SH-SY5Y (cell line): ENCODE data around the gene NECAB3.

Experiments used
- GATA2 ChIP-seq: IDR thresholded peaks from 2 replicates; pipeline ENCODE4 v1.6.1; 2011; ENCODE audit warnings: mild to moderate bottlenecking, low read depth, low read length
- GATA3 ChIP-seq: IDR thresholded peaks from 2 replicates; pipeline ENCODE4 v1.6.1; 2011; ENCODE audit warnings: low read depth, mild to moderate bottlenecking, low read length, moderate library complexity

DNA sequence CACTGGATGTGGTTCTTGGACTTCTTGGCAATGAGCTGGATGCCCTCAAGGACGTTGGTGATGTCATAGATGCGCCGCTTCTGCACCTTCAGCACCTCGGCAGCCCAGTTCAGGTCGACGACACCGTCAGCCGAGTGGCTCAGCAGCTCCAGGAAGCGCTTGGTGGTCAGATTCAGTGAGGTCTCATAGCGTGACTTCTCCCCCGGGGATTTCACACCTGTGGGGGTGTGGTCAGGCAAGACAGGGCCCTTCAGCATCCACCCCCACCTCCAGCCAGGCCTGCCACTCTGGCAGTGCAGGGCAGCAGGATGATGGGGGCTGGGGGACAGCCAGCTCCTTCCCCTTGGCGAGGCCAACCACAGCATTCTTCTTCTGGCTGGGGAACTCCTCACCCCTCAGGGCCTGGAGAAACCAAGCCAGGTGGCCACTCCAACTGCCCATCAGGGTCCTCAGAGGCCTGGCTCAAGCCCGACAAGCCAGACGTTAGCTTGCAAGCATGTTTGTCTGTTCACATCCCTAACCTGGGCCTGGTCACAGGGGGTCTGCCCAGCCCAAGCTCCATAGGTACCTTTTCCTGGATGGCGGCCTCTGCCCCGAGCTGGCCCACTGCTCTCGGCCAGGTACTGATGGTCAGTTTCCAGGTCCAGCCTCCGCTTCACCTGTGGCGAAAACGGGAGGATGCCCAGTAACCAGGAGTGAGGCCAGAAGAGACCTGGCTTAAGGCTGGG is 5.7 kb upstream of the NECAB3 start:
- TF ChIP-seq GATA2 (no peak), GATA3 (no peak)
